Measurements from ENCODE around the gene GPM6B. TPM values are rescaled to one million over a fixed set of nuclear protein-coding genes. Genes with fewer than 3 reads are reported as not detected.

GPM6B gene
- total and polyA plus RNA-seq, 2 donors (not counting 3 experiments of a cell fraction or from before 2014, with no cell fraction given), result 0.30 TPM; not detected in 1

DNA sequence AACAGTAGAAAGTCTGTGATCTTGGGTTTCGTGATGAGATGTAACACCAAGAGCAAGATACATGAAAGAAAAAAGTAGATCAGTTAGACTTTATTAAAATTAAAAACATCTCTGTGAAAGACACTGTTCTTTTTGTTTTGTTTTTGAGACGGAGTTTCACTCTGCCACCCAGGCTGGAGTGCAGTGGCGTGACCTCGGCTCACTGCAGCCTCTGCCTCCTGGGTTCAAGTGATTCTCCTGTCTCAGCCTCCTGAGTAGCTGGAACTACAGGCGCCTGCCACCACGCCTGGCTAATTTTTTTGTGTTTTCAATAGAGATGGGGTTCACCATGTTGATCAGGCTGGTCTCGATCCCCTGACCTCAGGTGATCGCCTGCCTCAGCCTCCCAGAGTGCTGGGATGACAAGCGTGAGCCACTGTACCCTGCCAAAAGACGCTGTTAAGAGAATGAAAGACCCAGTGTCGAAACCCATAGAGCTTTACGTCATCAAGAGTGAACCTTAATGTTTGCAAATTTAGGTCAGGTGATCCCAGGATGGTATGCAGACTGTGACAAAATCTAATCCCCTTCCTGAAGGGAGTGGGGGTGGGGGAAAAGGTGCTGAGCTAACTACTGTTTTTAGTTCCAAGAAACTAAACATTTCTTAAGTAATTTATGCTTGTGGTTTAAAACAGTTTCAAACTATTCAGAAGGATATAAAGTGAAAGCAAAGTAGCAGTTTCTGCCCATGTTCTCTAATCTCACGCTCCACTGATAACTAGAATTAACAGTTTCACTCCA lies 74.3 kb downstream of the GPM6B start:
- FAIRE-seq (no peak), DNase-seq (ENCODE audit: low read depth, low spot score) (no peak)
- H3K9me1 ChIP-seq (replicated peaks; ENCODE audit: control insufficient read depth, extremely low read depth, insufficient read depth, low read length), result no peaks in the 10 kb centered on the region
- H4K20me1 ChIP-seq (replicated peaks; ENCODE audit: control insufficient read depth, extremely low read depth, insufficient read depth, low read length), result no peaks in the 10 kb centered on the region
- no peaks in the 10 kb centered on the region for H3K4me1 ChIP-seq (ENCODE audit: control insufficient read depth, extremely low read depth, insufficient read depth, low read length)
- H2AFZ ChIP-seq (ENCODE audit: low read depth, low read length), result no peak overlapping the region
- H3K27ac ChIP-seq (ENCODE audit: insufficient read depth, low read depth, low read length), result no peak overlapping the region
- TF ChIP-seq JUN (IDR thresholded peaks at IDR 0.05; ENCODE audit: borderline replicate concordance, insufficient read depth, insufficient read length, low read depth), result no peak
- no peak for TF ChIP-seq GATA2 (IDR thresholded peaks at IDR 0.05; ENCODE audit: insufficient read depth, insufficient read length, low read depth, low read length)
- TF ChIP-seq CTCF (IDR thresholded peaks at IDR 0.05; ENCODE audit: extremely low read depth in 1 of 2, insufficient read depth in 1 of 2, low read depth in 1 of 2, low read length in 2 of 2), result no peak
- no peak for TF ChIP-seq POLR2AphosphoS5 (IDR thresholded peaks at IDR 0.05; ENCODE audit: insufficient read depth, low read depth, low read length)
- TF ChIP-seq POLR2A (IDR thresholded peaks at IDR 0.05; ENCODE audit: low read depth, low read length), result no peak
- TF ChIP-seq EZH2 (IDR thresholded peaks at IDR 0.05; ENCODE audit: borderline replicate concordance, low read depth, low read length, severe bottlenecking), result no peak
- TF ChIP-seq MAX (IDR thresholded peaks at IDR 0.05; ENCODE audit: insufficient read depth, insufficient read length), result no peak
- no peak for TF ChIP-seq MYC (IDR thresholded peaks at IDR 0.05; ENCODE audit: low read depth, low read length)
- TF ChIP-seq FOS (IDR thresholded peaks at IDR 0.05; ENCODE audit: borderline replicate concordance, insufficient read depth, low read length), result no peak
- no peak overlapping the region for H3K4me3 ChIP-seq (replicated peaks in 1 of 3; ENCODE audit: insufficient read depth in 1 of 3, low read depth in 1 of 3, low read length in 3 of 3)
- CTCF ChIA-PET, result no interaction called here
- POLR2A ChIA-PET, result no interaction called here
- H3K4me2 ChIP-seq (ENCODE audit: insufficient read depth, low read length), result no peak overlapping the region
- dilution Hi-C loops (cut with MboI; ENCODE audit: extremely low pct_ligation_motif_present, low sequenced_read_pairs), result no loop called here
- no peaks in the 10 kb centered on the region for H3K27me3 ChIP-seq (ENCODE audit: control insufficient read depth in 2 of 2, insufficient read depth in 2 of 2, low read length in 2 of 2)
- H3K9me3 ChIP-seq (replicated peaks; ENCODE audit: control insufficient read depth, insufficient read depth, low read length), result no peaks in the 10 kb centered on the region
- no peaks in the 10 kb centered on the region for H3K79me2 ChIP-seq (ENCODE audit: control insufficient read depth, insufficient read depth, low read length)
- no peaks in the 10 kb centered on the region for H3K36me3 ChIP-seq (ENCODE audit: control insufficient read depth in 2 of 2, extremely low read depth in 1 of 2, insufficient read depth in 2 of 2, low read length in 2 of 2)
- intact Hi-C loops (cut with micrococcal nuclease), result no loop called here
- no TSS peak for BruUV-seq (replicated peaks)
- H3K9ac ChIP-seq (replicated peaks; ENCODE audit: extremely low read depth, insufficient read depth, low read length), result no peak overlapping the region
